Activated CD8-positive, alpha-beta memory T cell treated with anti-CD3 and anti-CD28 coated beads for 1 hour (primary cell): ENCODE measurements around the gene CD81.

ENCODE experiments used
- DNase-seq, 2 donors: peaks; one replicate each; pipeline ENCODE4 v3.0.0-alpha.2; 2020; ENCODE audit warnings: low read depth in 1 of 2; ENCODE audit errors: extremely low read depth in 1 of 2

CD81 gene

GRCh38 chr11:2417856-2418692 is 41.0 kb downstream of the CD81 start:
- DNase-seq, result no peak

- DNase-seq, result no peak
Observed at GRCh38 chr11:2418693-2419360, 41.7 kb downstream of the CD81 start.

DNA sequence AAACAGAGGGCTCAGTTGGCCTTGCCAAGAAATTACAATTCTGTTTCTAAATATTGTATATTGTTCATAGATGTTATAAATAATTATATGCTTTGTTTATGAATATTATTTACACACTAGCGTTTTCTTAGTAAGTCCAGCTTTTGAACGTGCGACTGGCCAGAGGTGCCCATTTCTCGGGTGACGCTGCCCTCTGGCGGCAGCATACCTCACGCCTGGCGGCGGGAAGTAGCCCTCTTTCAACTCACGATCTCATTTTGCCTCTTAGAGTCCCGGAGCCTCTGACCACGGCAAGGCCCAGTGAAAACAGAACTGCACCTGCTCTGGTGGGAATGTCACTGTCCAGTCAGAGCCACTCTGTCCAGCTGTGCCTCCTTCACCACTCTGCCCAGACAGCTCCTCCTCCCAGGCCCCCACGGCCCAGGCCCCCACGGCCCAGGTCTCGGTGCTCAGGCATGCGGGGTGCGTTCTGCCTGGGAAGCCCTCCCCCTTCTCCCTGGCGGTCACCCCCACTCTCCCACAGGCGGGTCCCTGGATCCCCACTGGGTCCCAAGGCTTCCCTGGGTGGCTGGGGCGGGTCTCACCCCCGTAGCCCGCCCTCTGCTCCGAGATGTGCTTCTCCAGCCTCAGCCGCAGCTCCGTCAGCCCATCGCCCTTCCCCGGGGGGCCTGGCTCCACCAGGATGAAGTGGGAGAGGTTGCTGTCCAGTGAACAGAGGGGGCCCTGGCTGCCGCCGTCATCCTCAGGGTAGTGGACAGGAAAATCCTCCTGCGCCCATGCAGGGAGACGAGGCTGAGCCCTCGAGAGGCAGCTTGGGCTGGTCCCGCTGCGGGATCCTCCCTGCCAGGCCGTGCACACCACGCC is 42.8 kb downstream of the CD81 start:
- DNase-seq, result peak in 1 of 2 donors; percentile 50

DNA sequence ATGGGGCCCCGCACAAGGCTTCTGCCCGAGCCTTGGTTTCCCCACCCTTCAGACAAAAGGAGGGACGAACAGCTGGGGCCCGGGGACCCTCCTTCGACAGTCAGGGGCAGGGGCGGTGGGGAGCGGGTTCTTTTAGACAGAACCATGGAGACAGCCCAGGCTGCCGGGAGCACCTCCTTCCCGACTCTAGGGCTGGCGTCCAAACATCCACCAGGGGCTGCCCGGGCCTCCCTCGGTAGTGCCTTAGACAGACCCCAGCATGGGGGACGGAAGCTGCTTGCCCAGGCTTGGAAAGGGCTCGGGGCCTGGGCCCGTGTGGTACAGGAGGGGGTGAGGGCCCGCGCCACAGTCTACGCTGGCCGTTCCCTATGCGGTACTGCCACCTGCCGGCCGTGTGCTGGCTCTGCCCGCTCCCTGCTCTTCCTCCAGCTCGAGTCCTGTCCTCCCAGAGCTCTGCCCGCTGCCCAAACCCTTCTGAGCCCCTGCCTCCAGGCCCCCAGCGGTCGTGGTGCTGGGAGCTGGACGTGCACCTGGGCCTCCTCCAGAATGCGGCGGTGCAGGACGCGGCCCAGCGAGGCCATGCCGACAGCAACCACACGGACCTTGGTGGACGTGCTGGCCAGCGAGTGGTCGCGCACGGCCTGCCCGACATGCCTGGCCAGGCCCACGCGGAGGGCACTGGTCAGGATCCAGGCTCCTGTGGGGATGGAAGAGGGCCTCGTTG is 43.6 kb downstream of the CD81 start:
- DNase-seq, result peak in 1 of 2 donors; percentile 65

DNA sequence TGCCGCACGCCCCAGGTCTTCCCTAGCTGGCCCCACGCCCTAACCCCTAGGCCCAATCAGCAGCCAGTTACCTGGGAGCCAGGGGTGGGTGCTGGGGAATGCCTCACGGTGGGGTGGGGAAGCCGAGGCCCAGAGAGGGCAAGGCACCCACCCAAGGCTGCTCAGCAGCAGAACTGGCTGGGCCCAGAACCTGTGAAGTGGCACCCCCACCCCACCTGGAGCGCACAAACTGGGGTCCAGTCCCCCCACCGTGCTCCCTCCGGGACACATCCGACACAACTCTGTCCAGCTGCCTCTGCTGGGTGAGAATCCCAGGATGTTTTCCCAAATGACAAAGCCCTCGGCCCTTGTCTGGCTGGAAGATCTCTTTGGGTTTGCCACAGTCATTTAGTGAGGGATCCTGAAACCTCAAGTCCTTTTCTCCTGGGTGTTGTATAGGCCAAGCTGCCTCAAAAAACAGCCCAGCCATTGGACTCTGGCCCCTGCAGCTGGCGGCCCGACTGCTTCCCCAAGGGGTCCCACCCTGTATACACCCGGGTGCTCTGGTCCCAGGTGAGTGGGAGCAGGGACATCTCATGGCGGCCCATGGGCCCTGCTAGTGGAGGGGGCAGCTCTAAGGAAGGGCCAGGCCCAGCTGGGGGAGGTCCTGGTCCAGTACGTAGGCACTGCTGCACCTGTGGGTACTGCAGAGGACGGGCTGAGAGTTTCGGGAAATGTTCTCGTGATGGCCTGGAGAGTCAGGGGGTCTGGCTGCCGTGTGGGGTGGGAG is 44.3 kb downstream of the CD81 start:
- DNase-seq, result no peak

DNA sequence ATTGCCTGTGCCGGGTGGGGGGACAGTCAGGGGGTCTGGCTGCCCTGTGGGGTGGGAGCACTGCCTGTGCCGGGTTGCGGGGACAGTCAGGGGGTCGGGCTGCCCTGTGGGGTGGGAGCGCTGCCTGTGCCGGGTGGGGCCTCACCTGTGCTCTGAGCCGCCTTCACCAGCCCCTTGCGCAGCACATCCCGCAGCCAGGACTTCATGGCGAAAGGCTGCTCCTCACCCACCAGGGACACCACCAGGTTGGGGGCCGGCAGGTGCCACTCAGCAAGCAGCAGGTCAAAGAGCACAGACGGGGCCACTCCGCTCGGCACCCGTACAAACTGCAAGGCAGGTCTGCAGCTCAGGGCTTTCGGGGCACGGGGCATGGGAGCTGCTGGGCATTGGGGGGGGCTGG is 44.9 kb downstream of the CD81 start:
- DNase-seq, result no peak

DNA sequence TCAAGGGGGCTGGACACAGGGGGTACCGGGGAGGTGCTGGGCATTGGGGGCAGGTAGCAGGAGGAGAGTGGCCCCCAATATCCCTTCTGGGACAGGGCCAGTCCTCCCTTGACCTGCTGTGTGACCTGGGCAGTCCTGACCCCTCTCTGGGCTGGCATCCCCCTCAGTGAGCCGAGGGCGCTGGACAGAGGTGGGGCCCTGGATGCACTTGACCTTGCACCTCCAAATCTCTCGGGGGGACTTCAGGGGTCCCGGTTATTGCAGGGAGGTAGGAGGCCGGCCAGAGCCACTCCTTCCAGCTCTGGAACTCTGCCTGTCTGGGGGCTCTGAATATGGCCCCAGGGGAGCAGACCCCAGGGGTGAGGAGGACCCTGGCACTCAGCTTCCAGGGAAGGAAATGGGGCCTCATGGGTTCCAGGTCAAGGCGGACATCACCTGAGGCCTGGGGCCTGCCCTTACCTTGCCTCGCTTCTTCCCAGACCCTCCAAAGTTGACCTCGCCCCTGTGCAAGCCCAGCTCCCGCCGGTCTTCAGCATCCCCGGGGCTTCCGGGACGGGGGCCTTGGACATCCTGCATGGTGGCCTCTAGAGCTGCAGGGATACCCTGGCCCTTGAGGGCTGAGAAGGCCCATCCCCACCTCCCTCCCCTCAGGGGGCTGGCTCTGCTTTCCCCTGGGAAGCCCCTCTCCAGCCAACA is 45.5 kb downstream of the CD81 start:
- no peak for DNase-seq

- DNase-seq, result no peak
Observed at GRCh38 chr11:2423157-2424025, 46.3 kb downstream of the CD81 start.

GRCh38 chr11:2424811-2425495 is 47.8 kb downstream of the CD81 start:
- no peak for DNase-seq

GRCh38 chr11:2425506-2425905 is 48.4 kb downstream of the CD81 start:
- no peak for DNase-seq

- no peak for DNase-seq
Observed at GRCh38 chr11:2426221-2426620, 49.1 kb downstream of the CD81 start.

GRCh38 chr11:2426826-2427521 is 49.9 kb downstream of the CD81 start:
- no peak for DNase-seq

DNA sequence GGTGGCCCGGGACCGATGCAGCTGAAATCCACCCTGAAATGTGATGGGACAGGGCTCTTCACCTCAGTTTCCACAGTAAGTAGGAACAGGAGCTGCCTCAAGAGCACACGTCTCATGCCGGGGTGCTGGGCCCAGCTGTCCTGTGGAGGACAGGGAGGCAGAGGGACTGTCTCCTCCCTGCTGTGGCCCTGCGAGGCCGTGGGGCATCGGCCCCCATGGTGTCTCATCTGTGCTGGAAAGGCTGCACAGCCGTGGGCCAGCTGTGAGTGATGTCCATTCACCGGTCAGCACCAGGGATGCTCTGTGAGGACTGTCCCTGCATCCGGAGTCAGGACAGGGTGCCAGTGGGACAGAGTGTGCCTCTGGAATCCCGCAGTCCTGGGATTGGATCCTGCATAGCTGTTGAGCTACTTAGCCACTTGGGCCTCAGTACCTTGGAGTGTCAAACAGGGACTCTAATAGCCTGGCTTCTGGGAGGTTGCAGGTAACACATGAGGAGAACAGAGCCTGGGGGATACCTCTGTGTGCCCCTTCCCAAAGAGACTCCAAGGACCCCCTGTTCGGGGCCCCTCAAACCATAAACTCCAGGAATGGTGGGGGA is 50.7 kb downstream of the CD81 start:
- no peak for DNase-seq

DNA sequence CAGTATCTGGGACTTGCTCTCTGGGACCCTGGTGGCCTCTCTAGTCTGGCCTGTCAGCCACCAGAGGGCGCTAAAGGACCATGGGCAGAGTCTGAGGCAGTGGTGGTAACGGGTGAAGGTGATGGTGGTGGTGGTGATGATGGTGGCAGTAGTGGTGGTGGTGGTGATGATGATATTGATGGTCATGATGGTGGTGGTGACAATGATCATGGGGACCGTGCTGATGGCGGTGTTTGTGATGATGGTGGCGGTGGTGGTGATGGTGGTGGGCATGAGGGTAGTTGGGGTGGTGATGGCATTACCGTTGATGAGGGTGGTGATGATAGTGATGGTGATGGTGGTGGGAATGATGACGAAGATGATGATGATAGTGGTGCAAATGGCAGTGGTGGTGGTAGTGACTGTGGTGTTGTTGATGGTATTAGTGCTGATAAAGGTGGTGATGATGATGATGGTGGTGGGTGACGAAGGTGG is 51.2 kb downstream of the CD81 start:
- peak; percentile 74 to 85 for DNase-seq

- DNase-seq, result no peak
Observed at GRCh38 chr11:2431395-2431794, 54.3 kb downstream of the CD81 start.

DNA sequence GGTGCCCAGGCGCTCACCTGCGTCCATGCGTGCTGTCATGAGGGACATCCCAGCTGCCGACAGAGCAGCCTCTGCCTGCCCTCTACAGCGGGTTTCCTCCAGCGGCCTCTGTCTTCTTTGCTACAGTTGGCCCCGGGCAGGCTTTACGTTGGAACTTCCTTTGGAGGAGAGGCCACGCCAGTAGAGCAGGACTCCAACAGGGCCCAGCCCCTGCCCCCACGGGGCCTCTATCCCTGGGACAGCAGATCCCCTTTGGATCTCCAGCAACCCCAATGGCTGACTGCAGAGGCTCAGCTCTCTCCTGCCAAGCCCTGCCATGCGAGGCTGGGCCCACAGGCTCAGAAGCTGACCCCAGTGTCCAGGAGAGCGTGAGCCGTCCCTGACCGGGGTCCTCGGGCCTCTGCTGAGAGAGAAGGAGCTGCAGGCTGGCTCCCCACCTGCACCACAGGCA is 55.1 kb downstream of the CD81 start:
- DNase-seq, result no peak

- no peak for DNase-seq
Observed at GRCh38 chr11:2432628-2433071, 55.5 kb downstream of the CD81 start.
